Measurements from ENCODE around the gene ADGRB3.

- no peak for TF ChIP-seq POLR2AphosphoS5 (IDR thresholded peaks at IDR 0.05; ENCODE audit: borderline replicate concordance, low read depth, low read length)
- TF ChIP-seq EZH2 (IDR thresholded peaks at IDR 0.05), result no peak
- no peak for TF ChIP-seq FOXP2 (optimal IDR thresholded peaks at IDR 0.05; ENCODE audit: control extremely low read depth, extremely low read length, insufficient read depth)
These were observed 136.3 kb downstream of the ADGRB3 start for GRCh38 chr6:68771426-68771825.

All from SK-N-MC (cell line).